H9 (cell line): ENCODE results near the gene TSPYL2. TPM values are rescaled to one million over a fixed set of nuclear protein-coding genes. Genes with fewer than 3 reads are reported as not detected.

ENCODE experiments used
- DNase-seq: peaks from one replicate; pipeline ENCODE4 v3.0.0-alpha.2; 2017
- H2AFZ ChIP-seq: one replicate; pipeline ENCODE4 v1.6.1; 2013; ENCODE audit warnings: mild to moderate bottlenecking, low read length, control low read depth, moderate library complexity
- H2AK5ac ChIP-seq: 2 replicates; pipeline ENCODE4 v1.6.1; 2013; ENCODE audit warnings: low read length, control low read depth, mixed read lengths; ENCODE audit not compliant: insufficient read length
- H2BK120ac ChIP-seq: one replicate; pipeline ENCODE4 v1.6.1; 2013; ENCODE audit warnings: low read depth, mild to moderate bottlenecking, low read length, control low read depth, inconsistent platforms; ENCODE audit not compliant: poor library complexity, severe bottlenecking
- H2BK12ac ChIP-seq: 2 replicates; pipeline ENCODE4 v1.6.1; 2013; ENCODE audit warnings: low read length, control low read depth, mixed read lengths, low read depth; ENCODE audit not compliant: insufficient read length
- H2BK15ac ChIP-seq: 2 replicates; pipeline ENCODE4 v1.6.1; 2013; ENCODE audit warnings: low read depth, low read length, control low read depth
- H2BK20ac ChIP-seq: one replicate; pipeline ENCODE4 v1.6.1; 2013; ENCODE audit warnings: low read depth, mild to moderate bottlenecking, low read length, control low read depth, inconsistent platforms; ENCODE audit not compliant: poor library complexity, severe bottlenecking
- H2BK5ac ChIP-seq: 2 replicates; pipeline ENCODE4 v1.6.1; 2013; ENCODE audit warnings: low read length, control low read depth, mixed read lengths; ENCODE audit not compliant: insufficient read length
- H3K14ac ChIP-seq: 2 replicates; pipeline ENCODE4 v1.6.1; 2013; ENCODE audit warnings: low read length, control low read depth; ENCODE audit not compliant: insufficient read depth
- H3K18ac ChIP-seq: 2 replicates; pipeline ENCODE4 v1.6.1; 2013; ENCODE audit warnings: low read depth, mild to moderate bottlenecking, mixed read lengths, low read length, control low read depth; ENCODE audit not compliant: insufficient read length
- H3K23ac ChIP-seq: 2 replicates; pipeline ENCODE4 v1.6.1; 2013; ENCODE audit warnings: low read length, control low read depth, mixed read lengths, low read depth; ENCODE audit not compliant: insufficient read length
- H3K23me2 ChIP-seq: 2 replicates; pipeline ENCODE4 v1.6.1; 2013; ENCODE audit warnings: low read depth, mild to moderate bottlenecking, mixed read lengths, low read length, control low read depth; ENCODE audit not compliant: insufficient read length, poor library complexity, severe bottlenecking
- H3K27ac ChIP-seq: 2 replicates; pipeline ENCODE4 v1.5.1; 2013; ENCODE audit warnings: low read length, control low read depth, mixed read lengths, low read depth; ENCODE audit not compliant: insufficient read length
- H3K27me3 ChIP-seq: 2 replicates; pipeline ENCODE4 v1.6.1; 2013; ENCODE audit warnings: low read length, control low read depth, inconsistent platforms; ENCODE audit not compliant: insufficient read depth
- H3K4ac ChIP-seq: 2 replicates; pipeline ENCODE4 v1.6.1; 2013; ENCODE audit warnings: low read depth, mild to moderate bottlenecking, control low read depth, inconsistent platforms, low read length, moderate library complexity
- H3K4me1 ChIP-seq: 2 replicates; pipeline ENCODE4 v1.6.1; 2013; ENCODE audit warnings: low read length, control low read depth, inconsistent platforms; ENCODE audit not compliant: insufficient read depth
- H3K4me2 ChIP-seq: 2 replicates; pipeline ENCODE4 v1.6.1; 2013; ENCODE audit warnings: low read length, control low read depth, mixed read lengths; ENCODE audit not compliant: insufficient read length, insufficient read depth
- H3K56ac ChIP-seq: 2 replicates; pipeline ENCODE4 v1.6.1; 2013; ENCODE audit warnings: low read depth, mild to moderate bottlenecking, mixed read lengths, low read length, control low read depth; ENCODE audit not compliant: insufficient read length
- H3K79me1 ChIP-seq: 2 replicates; pipeline ENCODE4 v1.6.1; 2013; ENCODE audit warnings: low read depth, mild to moderate bottlenecking, moderate library complexity, low read length, control low read depth, inconsistent platforms; ENCODE audit not compliant: insufficient read depth, poor library complexity, severe bottlenecking
- H3K79me2 ChIP-seq: 2 replicates; pipeline ENCODE4 v1.6.1; 2013; ENCODE audit warnings: low read length, control low read depth, inconsistent platforms; ENCODE audit not compliant: insufficient read depth
- H3K9ac ChIP-seq: 2 replicates; pipeline ENCODE4 v1.6.1; 2013; ENCODE audit warnings: low read length, control low read depth, mixed read lengths; ENCODE audit not compliant: insufficient read length; ENCODE audit errors: extremely low read depth
- H3K9me3 ChIP-seq: one replicate; pipeline ENCODE4 v1.6.1; 2013; ENCODE audit warnings: low read depth, low read length, inconsistent platforms; ENCODE audit not compliant: control insufficient read depth
- H3T11ph ChIP-seq: one replicate; pipeline ENCODE4 v1.6.1; 2013; ENCODE audit warnings: mild to moderate bottlenecking, low read length, control low read depth, inconsistent platforms
- H4K20me1 ChIP-seq: one replicate; pipeline ENCODE4 v1.6.1; 2013; ENCODE audit not compliant: control insufficient read depth, insufficient read length, insufficient read depth
- H4K5ac ChIP-seq: 2 replicates; pipeline ENCODE4 v1.6.1; 2013; ENCODE audit warnings: low read depth, mild to moderate bottlenecking, mixed read lengths, low read length, control low read depth; ENCODE audit not compliant: insufficient read length
- H4K8ac ChIP-seq: replicated peaks from 2 replicates; pipeline ENCODE4 v1.6.1; 2013; ENCODE audit warnings: low read length, control low read depth, mixed read lengths, low read depth; ENCODE audit not compliant: insufficient read length
- H4K91ac ChIP-seq: 2 replicates; pipeline ENCODE4 v1.6.1; 2013; ENCODE audit warnings: low read depth, mild to moderate bottlenecking, moderate library complexity, mixed read lengths, low read length, control low read depth; ENCODE audit not compliant: insufficient read length
- H3K27ac Mint-ChIP-seq, 3 experiments: 2 replicates in 2 of 3; 3 replicates in 1 of 3; pipeline ENCODE4 v1.8.0; 2020 to 2021; ENCODE audit warnings: mixed read lengths in 3 of 3, mild to moderate bottlenecking in 1 of 3, moderate library complexity in 1 of 3
- H3K27me3 Mint-ChIP-seq: 2 replicates; pipeline ENCODE4 v1.8.0; 2021; ENCODE audit warnings: low read depth, mild to moderate bottlenecking, moderate library complexity, mixed read lengths
- H3K36me3 Mint-ChIP-seq, 3 experiments: 2 replicates in 2 of 3; 3 replicates in 1 of 3; pipeline ENCODE4 v1.8.0; 2020 to 2021; ENCODE audit warnings: low read depth in 3 of 3, mixed read lengths in 3 of 3; ENCODE audit not compliant: insufficient read depth in 1 of 3
- H3K4me1 Mint-ChIP-seq, 2 experiments: 2 replicates each; pipeline ENCODE4 v1.8.0; 2020; ENCODE audit warnings: mixed read lengths in 2 of 2
- H3K4me3 Mint-ChIP-seq, 2 experiments: 2 replicates in 1 of 2; 3 replicates in 1 of 2; pipeline ENCODE4 v1.8.0; 2020 to 2021; ENCODE audit warnings: mild to moderate bottlenecking in 2 of 2, mixed read lengths in 2 of 2, moderate library complexity in 1 of 2
- H3K9me3 Mint-ChIP-seq, 2 experiments: 2 replicates in 1 of 2; 3 replicates in 1 of 2; pipeline ENCODE4 v1.8.0; 2020; ENCODE audit warnings: mild to moderate bottlenecking in 2 of 2, mixed read lengths in 2 of 2, moderate library complexity in 1 of 2
- CTCF ChIP-seq: fragments of 200-600 bp; sonication (generic); conservative IDR thresholded peaks from 3 replicates; pipeline ENCODE4 v1.8.0; 2021; ENCODE audit warnings: antibody characterized with exemption, mild to moderate bottlenecking
- WGBS: extraction: QIAGEN DNeasy Blood & Tissue Kit; methylation state at CpG from one replicate; pipeline ENCODE4 v1.1.7; 2013; ENCODE audit warnings: missing lambda C conversion rate, low lambda C conversion rate, mixed read lengths; ENCODE audit not compliant: insufficient read length; ENCODE audit errors: extremely low coverage; 5-methylcytosine and 5-hydroxymethylcytosine counted together
- total RNA-seq: library from RNA; stranded (reverse); gene quantifications from 2 replicates; pipeline ENCODE4 v1.2.1, GENCODE V29; 2021

Gene TSPYL2
- total RNA-seq, 1 experiment from 2014 or later, result 24.6 TPM

DNA sequence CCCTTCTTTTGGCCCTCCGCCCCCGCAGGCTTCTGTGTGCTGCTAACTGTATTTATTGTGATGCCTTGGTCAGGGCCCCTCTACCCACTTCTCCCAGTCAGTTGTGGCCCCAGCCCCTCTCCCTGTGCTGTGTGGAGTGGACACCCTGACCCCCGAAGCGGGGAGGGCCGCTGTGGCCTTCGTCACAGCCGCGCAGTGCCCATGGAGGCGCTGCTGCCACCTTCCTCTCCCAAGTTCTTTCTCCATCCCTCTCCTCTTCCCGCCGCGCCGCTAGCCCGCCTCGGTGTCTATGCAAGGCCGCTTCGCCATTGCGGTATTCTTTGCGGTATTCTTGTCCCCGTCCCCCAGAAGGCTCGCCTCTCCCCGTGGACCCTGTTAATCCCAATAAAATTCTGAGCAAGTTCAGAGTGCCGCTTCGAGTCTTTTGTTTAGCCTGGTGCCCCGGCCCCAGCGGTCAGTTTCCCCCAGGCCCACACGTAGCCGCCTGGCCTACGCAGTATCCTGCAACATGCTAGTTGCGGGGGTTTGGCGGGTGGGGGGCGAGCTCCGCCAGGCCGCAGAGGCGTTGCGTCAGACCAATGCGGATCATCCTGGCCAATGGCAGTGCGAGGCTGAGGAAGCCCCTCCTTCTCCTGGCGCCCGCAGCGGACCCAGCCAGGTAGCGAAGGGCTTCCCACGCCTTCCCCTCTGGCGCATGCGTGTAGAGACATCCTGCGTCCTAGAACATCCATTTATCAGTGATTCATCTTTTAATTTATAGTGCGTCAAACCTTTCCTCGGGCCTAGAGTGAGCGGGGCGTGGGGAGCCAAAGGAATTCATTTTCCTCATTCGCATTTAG, 6.2 kb downstream of the TSPYL2 start:
- H2AFZ ChIP-seq, result no peak overlapping the region

More for the DNA sequence above, 6.2 kb downstream of the TSPYL2 start:
- TF ChIP-seq CTCF, result no peak
- no peak overlapping the region for H3K23ac ChIP-seq
- H3K79me2 ChIP-seq, result no peaks in the 10 kb centered on the region
- no peaks in the 10 kb centered on the region for H3K79me1 ChIP-seq
- H3K27ac ChIP-seq, result no peak overlapping the region
- peak overlapping the region; percentile 68 for H3K4me2 ChIP-seq
- H3K14ac ChIP-seq, result peak overlapping the region; percentile 83; the same call in 1 of the 2 replicates
- H4K5ac ChIP-seq, result no peak overlapping the region
- peak; percentile 88 for DNase-seq
- no peaks in the 10 kb centered on the region for H3K27me3 ChIP-seq
- H3K9ac ChIP-seq, result peak overlapping the region; percentile 33
- no peak overlapping the region; the same call in 1 of the 2 replicates for H3K4ac ChIP-seq
- no peak overlapping the region for H4K91ac ChIP-seq
- peak overlapping the region; percentile 37 for H3K18ac ChIP-seq
- H2BK15ac ChIP-seq, result no peak overlapping the region
- Mint-ChIP-seq H3K4me1 (peaks cover 4 to 17% of the 10 kb centered on the region in 2 experiments; a peak in 3 of 4 replicates), H3K27ac (peak overlapping the region; percentile 95 to 98 (median 97)), H3K9me3 (peaks cover 74 to 84% of the 10 kb centered on the region in 2 experiments), H3K27me3 (peaks cover 3% of the 10 kb centered on the region; the same call in 1 of the 2 replicates), H3K4me3 (peak overlapping the region; percentile 84 to 94), H3K36me3 (peaks cover 29 to 48% (median 36%) of the 10 kb centered on the region in 3 experiments)
- no peak overlapping the region for H4K8ac ChIP-seq
- H3K4me1 ChIP-seq, result no peaks in the 10 kb centered on the region
- H4K20me1 ChIP-seq, result no peaks in the 10 kb centered on the region
- H3K56ac ChIP-seq, result no peak overlapping the region
- H2BK12ac ChIP-seq, result no peak overlapping the region
- H3K23me2 ChIP-seq, result peaks cover 6% of the 10 kb centered on the region
- no CpG with 5 or more reads among the region's 51 CpGs for WGBS
- H3K9me3 ChIP-seq, result peaks cover 39% of the 10 kb centered on the region
- H2BK20ac ChIP-seq, result no peak overlapping the region
- H3T11ph ChIP-seq, result no peak overlapping the region
- no peak overlapping the region for H2BK120ac ChIP-seq
- H2BK5ac ChIP-seq, result no peak overlapping the region
- H2AK5ac ChIP-seq, result no peak overlapping the region
